ENCODE results near the gene P2RX5. TPM values are rescaled to one million over a fixed set of nuclear protein-coding genes. Genes with fewer than 3 reads are reported as not detected.
A peak's percentile ranks its signal among the peaks of the same experiment; 100 is the strongest.

The P2RX5 gene
- total and polyA plus RNA-seq, 8 donors = 1.1 to 37.5 (median 5.9) TPM; not detected in 2

- Histone ChIP-seq H3K4me1 (peaks cover 10 to 54% (median 42%) of the 10 kb centered on the region in 4 donors), H3K27me3 (no peaks in the 10 kb centered on the region), H3K9me3 (no peaks in the 10 kb centered on the region), H3K4me3 (no peak overlapping the region), H3K36me3 (peaks cover 0 to 50% (median 29%) of the 10 kb centered on the region in 4 donors), H3K27ac (peak overlapping the region; percentile 43 to 72 (median 61))
- peak in 1 of 2 donors; percentile 43 for DNase-seq
- no peak for TF ChIP-seq EP300 (IDR thresholded peaks at IDR 0.05)
- TF ChIP-seq POLR2AphosphoS5 (IDR thresholded peaks at IDR 0.05) = peak in 1 of 3 donors; percentile 27
- WGBS, 5 donors = 27 to 46% (median 35%) methylated on average over 7 of the region's 7 CpGs
- intact Hi-C loops (cut with DNase I; ENCODE audit: low total_unique reads) = no loop called here
These were observed 55.9 kb downstream of the P2RX5 start for GRCh38 chr17:3639981-3640596.

DNA sequence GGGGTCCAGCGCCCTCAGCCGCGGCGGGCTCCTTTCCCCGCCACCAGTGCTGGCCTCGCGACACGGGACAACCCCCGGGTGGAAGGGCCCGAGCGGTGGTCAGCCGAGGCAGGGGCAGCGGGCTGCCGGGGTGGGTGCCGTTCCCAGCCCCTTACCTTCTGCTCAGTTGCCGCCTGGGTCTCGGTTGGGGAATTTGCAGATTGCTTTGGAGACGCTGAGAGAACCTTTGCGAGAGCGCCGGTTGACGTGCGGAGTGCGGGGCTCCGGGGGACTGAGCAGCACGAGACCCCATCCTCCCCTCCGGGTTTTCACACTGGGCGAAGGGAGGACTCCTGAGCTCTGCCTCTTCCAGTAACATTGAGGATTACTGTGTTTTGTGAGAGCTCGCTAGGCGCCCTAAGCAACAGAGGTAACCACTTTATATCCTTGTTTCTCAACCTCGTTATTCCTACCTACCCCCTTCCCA, 59.0 kb downstream of the P2RX5 start:
- Histone ChIP-seq H3K27ac (peak overlapping the region; percentile 92 to 98 (median 96)), H3K27me3 (no peaks in the 10 kb centered on the region), H3K9me3 (no peaks in the 10 kb centered on the region), H3K4me3 (peak overlapping the region; percentile 88 to 98 (median 95)), H3K36me3 (peaks cover 0 to 27% (median 7%) of the 10 kb centered on the region in 4 donors), H3K4me1 (peaks cover 15 to 67% (median 55%) of the 10 kb centered on the region in 4 donors)
- no peak for DNase-seq
- TF ChIP-seq POLR2AphosphoS5 (IDR thresholded peaks at IDR 0.05) (no peak), CTCF (IDR thresholded peaks at IDR 0.05) (no peak), POLR2A (IDR thresholded peaks at IDR 0.05) (no peak), EP300 (IDR thresholded peaks at IDR 0.05) (no peak)
- intact Hi-C loops (cut with DNase I; ENCODE audit: low total_unique reads) = no loop called here
- WGBS, 5 donors = 1 to 4% (median 2%) methylated on average over 13 to 31 of the region's 31 CpGs

DNA sequence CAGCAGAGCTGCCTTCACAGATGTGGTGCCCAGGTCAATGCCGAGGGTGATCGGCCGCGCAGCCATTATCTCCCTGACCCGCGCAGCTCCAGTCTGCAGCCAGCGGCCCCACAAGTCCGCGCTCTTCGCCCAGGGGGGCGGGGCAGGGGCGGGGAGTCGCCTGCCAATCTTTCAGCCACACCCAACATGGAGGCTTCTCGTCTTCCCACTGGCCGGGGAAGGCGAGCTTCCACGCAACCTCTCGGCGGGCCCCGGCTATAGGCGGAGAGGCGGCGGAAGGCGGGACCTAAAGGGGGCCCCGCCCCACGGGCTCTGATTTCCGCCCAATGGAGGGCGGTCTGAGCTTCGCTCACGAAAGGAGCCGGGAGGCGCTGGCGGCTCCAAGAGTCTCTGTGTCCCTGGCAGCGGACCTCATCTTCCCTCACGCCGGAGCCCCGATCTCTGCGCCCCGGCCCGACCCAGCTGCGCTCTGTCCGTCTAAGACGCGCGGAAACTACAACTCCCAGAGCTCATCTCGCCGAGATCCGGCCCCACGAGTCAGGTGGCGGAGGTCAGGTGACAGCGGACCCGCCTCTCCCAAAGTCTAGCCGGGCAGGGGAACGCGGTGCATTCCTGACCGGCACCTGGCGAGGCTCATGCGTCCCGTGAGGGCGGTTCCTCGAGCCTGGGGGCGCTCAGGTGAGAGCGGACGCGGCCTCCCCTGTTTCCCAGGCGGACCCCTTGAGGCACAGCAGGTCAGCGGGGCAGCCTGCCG, 59.6 kb downstream of the P2RX5 start, which contains the start of the genes CTNS and SHPK:
TSS of gene CTNS (plus strand) at position 607 of the 754 bp plus-strand sequence. CDS start 3,447 bp downstream, outside the sequence.
TSS of gene SHPK (minus strand) at position 97 of the 754 bp plus-strand sequence. CDS start at position 66, 31 bp downstream.
- TF ChIP-seq EP300 (IDR thresholded peaks at IDR 0.05) (no peak), POLR2A (IDR thresholded peaks at IDR 0.05) (peak in 2 of 4 donors; percentile 14 to 39), POLR2AphosphoS5 (IDR thresholded peaks at IDR 0.05) (peak; percentile 79 to 93 (median 92)), CTCF (IDR thresholded peaks at IDR 0.05) (no peak)
- peak within 1 kb of the TSS; percentile 88 to 98 (median 95) for H3K4me3 ChIP-seq
- 0 to 1% (median 0%) methylated on average over 31 to 68 of the region's 68 CpGs for WGBS, 5 donors
- H3K9me3 ChIP-seq = no peaks in the 10 kb centered on the region
- peak within 1 kb of the TSS; percentile 92 to 98 (median 96) for H3K27ac ChIP-seq
- H3K36me3 ChIP-seq = peaks cover 0 to 27% (median 5%) of the 10 kb centered on the region in 4 donors
- H3K4me1 ChIP-seq = peaks cover 15 to 61% (median 53%) of the 10 kb centered on the region in 4 donors
- no peaks in the 10 kb centered on the region for H3K27me3 ChIP-seq
- intact Hi-C loops (cut with DNase I; ENCODE audit: low total_unique reads) = no loop called here
- peak; percentile 97 to 99 for DNase-seq

DNA sequence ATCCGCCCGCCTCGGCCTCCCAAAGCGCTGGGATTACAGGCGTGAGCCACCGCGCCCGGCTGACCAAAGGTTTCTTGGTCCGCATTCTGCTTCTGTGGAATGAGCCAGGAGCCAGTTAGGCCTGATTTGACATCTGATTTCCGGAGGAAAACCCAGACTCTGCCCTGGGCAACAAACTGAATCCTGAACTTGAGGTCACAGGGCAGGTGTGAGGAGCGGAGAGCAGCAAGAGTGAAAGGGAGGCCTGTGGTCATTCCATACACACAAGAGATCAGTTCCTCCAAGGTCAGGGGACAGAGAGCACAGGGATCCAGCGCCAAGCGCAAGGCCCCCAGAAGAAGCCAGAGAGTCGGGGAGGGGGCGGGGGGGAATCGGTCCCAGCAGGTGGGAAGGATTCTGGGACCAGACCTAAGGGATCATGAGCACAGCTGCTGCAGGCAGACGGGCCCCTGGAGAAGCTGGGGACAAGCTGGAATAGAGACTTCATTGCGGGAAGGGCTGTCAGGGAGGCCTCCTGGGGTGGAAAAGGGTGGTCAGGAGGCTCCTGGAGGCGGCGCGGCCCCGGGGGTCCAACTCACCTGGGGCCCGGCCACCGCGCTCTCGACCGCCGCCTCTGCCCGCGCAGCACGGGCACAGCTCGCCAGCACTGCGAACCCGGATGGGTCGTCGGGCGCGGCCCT, 60.3 kb downstream of the P2RX5 start:
- DNase-seq = peak in 1 of 2 donors; percentile 51
- Histone ChIP-seq H3K9me3 (no peaks in the 10 kb centered on the region), H3K27ac (peak overlapping the region; percentile 84 to 98 (median 94)), H3K4me1 (peaks cover 11 to 58% (median 48%) of the 10 kb centered on the region in 4 donors), H3K36me3 (peaks cover 1 to 27% (median 10%) of the 10 kb centered on the region in 4 donors), H3K27me3 (no peaks in the 10 kb centered on the region), H3K4me3 (peak overlapping the region; percentile 88 to 98 (median 95))
- intact Hi-C loops (cut with DNase I; ENCODE audit: low total_unique reads) = no loop called here
- TF ChIP-seq POLR2AphosphoS5 (IDR thresholded peaks at IDR 0.05) = no peak
- no peak for TF ChIP-seq EP300 (IDR thresholded peaks at IDR 0.05)
- no peak for TF ChIP-seq POLR2A (IDR thresholded peaks at IDR 0.05)
- TF ChIP-seq CTCF (IDR thresholded peaks at IDR 0.05) = no peak
- WGBS, 5 donors = 11 to 24% (median 13%) methylated on average over 22 to 38 of the region's 38 CpGs
